ENCODE results near the gene TENM4.

The TENM4 gene

GRCh38 chr11:79369055-79369454, 71.8 kb downstream of the TENM4 start:
- in situ Hi-C loops (cut with MboI; ENCODE audit: low pct_unique_long_range_greater_than_20kb, low sequenced_read_pairs, unreplicated experiment), result no loop called here
- no peak for TF ChIP-seq CTCF (IDR thresholded peaks at IDR 0.05; ENCODE audit: extremely low read depth, insufficient read depth, missing control alignments)
- DNase-seq (ENCODE audit: low spot score), result no peak

- in situ Hi-C loops (cut with MboI; ENCODE audit: low pct_unique_long_range_greater_than_20kb, low sequenced_read_pairs, unreplicated experiment), result no loop called here
- no peak for TF ChIP-seq CTCF (IDR thresholded peaks at IDR 0.05; ENCODE audit: extremely low read depth, insufficient read depth, missing control alignments)
- DNase-seq (ENCODE audit: low spot score), result no peak
Measured at GRCh38 chr11:79367844-79368243, 73.0 kb downstream of the TENM4 start.

GRCh38 chr11:79366218-79366617, 74.6 kb downstream of the TENM4 start:
- no peak for TF ChIP-seq CTCF (IDR thresholded peaks at IDR 0.05; ENCODE audit: extremely low read depth, insufficient read depth, missing control alignments)
- in situ Hi-C loops (cut with MboI; ENCODE audit: low pct_unique_long_range_greater_than_20kb, low sequenced_read_pairs, unreplicated experiment), result no loop called here
- DNase-seq (ENCODE audit: low spot score), result no peak

- no peak for DNase-seq (ENCODE audit: low spot score)
- in situ Hi-C loops (cut with MboI; ENCODE audit: low pct_unique_long_range_greater_than_20kb, low sequenced_read_pairs, unreplicated experiment), result no loop called here
- TF ChIP-seq CTCF (IDR thresholded peaks at IDR 0.05; ENCODE audit: extremely low read depth, insufficient read depth, missing control alignments), result no peak
Measured at GRCh38 chr11:79363861-79364378, 76.9 kb downstream of the TENM4 start.

- no peak for TF ChIP-seq CTCF (IDR thresholded peaks at IDR 0.05; ENCODE audit: extremely low read depth, insufficient read depth, missing control alignments)
- in situ Hi-C loops (cut with MboI; ENCODE audit: low pct_unique_long_range_greater_than_20kb, low sequenced_read_pairs, unreplicated experiment), result no loop called here
- no peak for DNase-seq (ENCODE audit: low spot score)
Measured at GRCh38 chr11:79363256-79363655, 77.6 kb downstream of the TENM4 start.

- in situ Hi-C loops (cut with MboI; ENCODE audit: low pct_unique_long_range_greater_than_20kb, low sequenced_read_pairs, unreplicated experiment), result no loop called here
- no peak for DNase-seq (ENCODE audit: low spot score)
Measured at GRCh38 chr11:79362821-79363220, 78.0 kb downstream of the TENM4 start.

More at GRCh38 chr11:79362821-79363220, 78.0 kb downstream of the TENM4 start:
- no peak for TF ChIP-seq CTCF (IDR thresholded peaks at IDR 0.05; ENCODE audit: extremely low read depth, insufficient read depth, missing control alignments)
